OCI-M2 (cell line): ENCODE measurements around the gene RASSF5.

Experiments
- DNase-seq: peaks from one replicate; lab custom pipeline; 2025; ENCODE audit not compliant: unreplicated experiment; lab: John Stamatoyannopoulos, UW

RASSF5 gene

DNA sequence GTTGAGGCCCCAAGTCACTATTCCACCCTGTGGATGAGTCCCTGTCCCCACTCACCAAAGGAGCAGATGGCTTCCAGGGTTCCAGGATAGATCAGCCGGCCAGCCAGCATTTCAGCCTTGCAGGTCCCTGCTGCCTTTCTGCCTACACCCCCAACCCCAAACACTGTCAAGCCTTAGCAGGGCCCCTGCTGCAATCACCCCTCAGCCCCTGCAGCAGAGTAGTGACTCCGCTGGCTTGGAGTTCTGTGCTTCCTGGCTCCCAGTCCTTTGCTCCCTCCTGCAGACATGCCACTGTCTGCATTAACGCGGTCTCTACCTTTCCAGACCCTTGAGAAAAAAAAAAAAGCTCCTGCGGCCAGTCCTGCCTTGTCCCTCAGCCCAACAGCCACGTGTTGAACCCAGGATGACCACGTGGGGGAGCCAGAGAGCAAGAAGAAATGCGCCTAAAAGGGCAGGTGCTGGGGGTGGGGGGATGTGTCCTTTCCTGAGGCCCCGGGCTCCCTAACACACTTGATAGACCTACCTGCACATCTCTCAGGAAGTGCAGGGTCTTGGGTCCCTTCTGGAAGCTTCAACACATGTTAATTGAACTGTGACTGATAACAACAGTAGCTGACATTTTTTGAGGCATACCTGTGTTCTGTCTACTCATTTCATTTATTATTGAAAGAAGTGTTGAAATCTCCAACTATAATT lies 37.4 kb downstream of the RASSF5 start:
- no peak for DNase-seq

DNA sequence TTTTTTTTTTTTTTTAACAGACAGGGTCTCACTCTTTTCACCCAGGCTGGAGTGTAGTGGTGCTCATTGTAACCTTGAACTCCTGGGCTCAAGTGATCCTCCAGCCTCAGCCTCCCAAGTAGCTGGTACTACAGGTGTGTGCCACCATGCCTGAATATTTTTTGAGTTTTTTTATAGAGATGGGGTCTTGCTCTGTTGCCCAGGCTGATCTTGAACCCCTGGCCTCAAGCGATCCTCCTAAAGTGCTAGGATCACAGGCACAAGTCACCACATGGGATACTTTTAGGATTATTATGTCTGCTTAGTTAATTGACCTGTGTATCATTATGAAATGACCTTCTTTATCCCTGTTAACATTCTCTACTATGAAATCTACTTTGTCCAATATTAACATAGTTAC lies 38.0 kb downstream of the RASSF5 start:
- DNase-seq: no peak

DNA sequence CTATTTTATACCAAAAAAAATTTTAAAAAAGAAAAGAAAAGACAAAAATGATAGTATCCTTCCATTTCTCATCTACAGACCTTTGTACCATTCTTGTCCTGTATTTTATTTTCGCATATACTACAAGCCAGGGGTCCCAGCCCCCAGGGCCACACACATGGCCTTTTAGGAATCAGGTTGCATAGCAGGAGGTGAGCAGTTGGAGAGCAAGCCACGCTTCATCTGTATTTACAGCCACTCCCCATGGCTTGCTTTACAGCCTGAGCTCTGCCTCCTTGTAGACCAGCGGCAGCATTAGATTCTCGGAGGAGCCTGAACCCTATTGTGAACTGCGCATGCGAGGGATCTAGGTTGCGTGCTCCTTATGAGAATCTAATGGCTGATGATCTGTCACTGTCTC lies 39.8 kb downstream of the RASSF5 start:
- DNase-seq: no peak

DNA sequence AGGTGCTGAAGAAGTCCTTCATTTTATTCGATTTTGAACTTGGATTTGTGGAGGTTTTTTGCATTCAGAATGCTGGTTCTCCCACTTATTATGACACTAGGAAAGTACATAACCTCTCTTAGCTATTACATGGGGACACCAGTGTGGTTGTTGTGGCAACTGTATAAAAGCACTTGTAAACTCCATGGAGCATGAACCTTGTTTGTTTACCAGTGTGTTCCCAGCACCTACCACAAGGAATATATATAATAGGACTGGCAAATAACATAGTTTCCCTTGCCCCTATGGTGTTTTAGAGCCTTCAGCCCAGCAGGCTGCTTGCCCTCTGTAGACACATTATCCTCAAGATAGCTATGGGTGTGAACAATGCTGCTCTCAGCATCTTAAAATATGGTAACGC lies 43.1 kb downstream of the RASSF5 start:
- DNase-seq: no peak

DNA sequence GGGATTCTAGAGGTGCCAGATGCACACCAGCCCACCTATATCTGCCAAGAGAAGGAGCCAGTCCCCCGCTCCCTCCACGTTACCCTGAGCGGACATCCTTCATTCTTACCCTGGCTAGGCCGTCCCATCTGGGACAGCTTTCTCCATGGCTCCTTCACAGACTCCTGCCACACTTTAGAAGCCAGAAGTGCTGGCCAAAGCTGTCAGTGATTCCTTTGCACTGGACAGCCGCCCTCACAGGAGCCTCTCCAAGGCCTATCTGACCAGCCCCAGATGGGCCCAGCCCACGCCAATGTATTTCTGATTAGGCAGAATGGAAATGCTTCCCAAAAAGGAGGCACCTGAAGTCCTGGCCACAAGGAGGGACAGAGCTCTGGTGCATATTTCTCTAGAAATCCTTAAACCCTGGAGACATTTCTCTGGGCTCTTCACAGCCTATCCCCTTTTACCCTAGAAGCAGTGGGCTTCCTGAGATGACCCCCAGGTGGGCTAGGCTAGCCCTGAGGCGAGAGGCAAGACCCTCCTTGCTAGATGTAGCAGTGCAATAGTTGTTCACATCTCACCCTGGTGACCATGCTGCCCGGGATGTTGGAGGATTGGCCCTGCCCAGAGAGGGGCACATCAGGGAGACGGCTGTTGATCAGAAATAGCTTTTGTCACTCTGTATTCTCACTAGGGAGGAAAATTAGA lies 44.1 kb downstream of the RASSF5 start:
- no peak for DNase-seq

DNA sequence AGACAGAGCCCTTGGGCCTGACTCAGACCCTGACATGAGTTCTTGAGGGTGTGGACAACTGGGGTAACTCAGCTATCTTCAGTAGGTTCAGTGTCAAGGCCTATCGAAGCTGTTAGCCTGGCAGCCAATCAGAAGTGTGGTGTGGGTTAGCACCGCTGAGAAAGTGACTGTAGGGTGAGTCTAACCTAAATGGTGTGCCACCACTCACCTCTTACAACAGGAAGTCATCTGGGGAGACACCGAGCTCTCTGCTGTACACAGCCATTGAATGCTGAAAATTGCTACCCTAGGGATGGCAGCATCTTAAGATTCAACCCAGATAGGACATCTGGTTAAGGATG lies 44.6 kb downstream of the RASSF5 start:
- DNase-seq: no peak

DNA sequence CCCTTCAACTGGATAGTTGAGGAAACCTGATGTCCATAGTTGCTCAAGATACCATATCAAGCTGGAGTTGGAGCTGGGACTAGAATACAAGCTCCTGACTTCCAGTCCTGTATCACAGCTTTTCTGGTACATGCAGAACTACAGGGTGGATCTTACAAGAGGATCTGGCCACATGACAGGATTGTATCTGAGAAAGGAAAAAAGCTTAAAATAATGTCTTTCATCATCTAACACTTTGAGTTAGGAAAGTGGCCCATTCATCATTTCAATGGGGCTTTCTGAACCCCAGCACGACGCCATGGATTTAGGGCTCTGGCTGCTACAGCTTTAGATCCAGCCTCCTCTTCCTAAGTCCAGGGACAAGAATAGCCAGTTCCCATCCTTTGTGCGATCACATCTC lies 46.9 kb downstream of the RASSF5 start:
- no peak for DNase-seq

DNA sequence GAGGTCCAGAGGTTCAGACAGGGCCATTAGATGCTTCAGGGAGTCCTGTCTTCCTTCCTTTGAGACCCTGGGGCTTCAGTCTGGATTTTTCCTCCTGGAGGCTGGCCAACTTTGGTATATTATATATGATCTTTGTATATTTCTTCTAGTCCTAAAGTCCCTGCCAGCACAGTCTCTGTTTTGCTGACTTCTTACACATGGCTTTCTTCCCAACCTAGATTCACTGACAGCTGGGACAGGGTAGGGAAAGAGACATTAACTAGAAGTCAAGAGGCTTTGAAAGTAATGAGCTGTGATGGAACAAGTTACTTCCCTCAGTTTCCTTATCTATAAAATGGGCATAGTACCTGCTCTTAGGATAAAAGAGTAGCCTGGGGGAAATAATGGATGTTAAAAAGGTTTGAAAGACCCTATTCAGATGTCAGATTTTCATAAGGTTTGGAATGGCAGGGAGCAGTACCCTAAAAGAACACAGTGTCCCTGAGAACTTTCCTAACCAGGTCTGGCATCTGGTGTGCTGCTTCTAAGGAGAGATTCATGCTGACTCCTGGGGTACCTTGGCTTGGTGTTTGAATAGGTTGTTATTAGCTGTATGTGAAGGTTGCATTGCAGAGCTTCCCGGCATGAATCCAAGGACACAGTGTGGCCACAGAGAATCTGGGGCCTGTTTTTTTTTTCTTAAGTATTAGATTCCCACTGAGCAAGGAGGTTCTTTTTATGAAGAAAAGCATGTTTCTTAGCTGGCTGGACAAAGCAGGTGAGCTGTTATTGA lies 47.6 kb downstream of the RASSF5 start:
- DNase-seq: no peak

DNA sequence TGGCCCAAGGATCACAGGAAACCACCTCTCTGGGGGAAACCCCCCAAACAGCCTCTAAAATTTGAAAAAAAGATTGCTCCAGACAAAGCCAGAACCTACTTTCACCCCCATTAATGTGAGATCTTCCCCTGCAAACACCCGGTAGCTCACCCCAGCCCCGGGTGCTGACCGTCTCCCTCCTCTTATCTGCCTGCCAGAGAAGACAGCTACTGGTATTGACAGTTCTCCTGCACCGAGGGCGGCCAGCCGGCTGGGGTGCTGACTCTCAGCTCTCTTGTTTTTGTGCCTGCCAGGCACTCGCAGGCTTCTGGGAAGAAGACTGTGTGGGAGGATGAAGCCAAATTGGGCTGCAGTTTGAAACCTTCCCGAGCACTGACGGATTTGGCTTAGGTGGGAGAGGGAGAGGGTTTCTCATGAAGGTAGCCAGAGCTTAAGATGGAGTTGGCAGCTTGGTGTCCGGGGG lies 48.2 kb downstream of the RASSF5 start:
- no peak for DNase-seq

DNA sequence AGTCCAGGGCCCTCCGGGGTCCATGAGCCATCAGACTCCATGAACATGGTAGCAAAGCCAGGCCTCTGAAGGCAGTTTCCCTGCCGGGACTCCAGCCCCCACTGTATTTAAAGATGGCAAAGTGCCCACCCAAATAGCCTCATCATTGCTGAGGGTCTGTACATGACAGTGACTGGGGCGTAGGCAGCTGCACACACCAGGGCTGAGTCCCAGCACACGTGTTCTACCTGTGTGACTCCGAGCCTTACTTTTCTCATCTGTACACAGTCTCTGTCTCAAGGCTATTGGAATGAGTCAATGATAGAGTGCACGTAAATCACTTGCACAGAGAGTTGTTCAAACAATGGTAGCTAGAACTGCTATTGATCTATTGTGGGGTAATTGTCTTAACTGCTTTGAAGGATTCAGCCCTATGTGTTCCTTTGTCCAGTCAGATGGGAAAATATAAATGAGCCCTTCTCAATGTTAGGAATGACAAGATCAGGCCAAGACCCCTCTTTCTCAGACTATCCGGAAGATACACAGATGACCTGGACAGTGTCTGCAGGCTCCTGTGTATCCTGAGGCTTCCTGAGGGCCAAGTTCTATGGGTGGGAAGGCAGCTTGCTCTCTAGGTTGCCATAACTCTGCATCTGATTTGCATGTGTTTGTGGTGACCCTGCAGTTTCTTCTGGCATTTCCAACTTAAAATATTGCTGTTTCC lies 48.9 kb downstream of the RASSF5 start:
- DNase-seq: no peak

DNA sequence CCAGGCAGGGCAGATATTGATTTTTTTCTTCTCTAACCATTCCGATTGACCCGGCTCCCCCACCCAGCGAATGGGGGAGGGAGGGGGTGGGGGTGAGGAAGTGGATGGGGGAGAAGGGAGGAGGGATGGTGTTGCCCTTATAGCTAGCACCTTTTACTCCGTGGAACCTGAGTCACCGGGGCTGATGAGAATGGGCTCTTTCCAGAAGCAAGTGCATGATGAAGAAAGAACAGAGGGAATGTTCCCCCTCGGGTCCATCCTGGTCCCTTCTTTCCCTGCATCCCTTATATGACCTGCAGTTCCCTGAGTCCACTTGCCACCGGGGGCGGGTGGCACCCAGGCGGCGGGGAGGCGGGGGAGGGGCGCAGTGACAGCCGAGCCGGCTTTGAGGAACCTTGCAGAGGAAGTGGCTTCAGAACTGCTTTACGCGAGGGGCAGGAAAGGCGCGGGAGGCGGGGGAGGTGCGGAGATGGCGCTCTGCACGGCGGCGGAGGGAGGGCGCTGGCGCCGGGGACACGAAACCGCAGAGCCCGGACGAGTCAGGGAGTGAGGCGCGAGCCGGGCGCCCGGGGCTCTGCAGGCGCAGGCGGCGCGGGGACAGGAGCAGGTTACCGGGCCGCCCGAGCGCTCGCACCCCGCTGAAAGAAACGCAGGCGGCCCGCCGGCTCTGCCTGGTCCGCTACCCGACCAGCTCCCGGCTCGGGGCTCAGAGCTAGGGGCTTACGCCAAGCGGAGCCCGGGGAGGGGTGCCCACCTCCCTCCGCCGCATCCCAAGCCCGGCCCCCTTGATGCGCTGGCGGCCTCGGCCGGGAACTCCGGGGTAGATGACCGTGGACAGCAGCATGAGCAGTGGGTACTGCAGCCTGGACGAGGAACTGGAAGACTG lies 49.7 kb downstream of the RASSF5 start:
- DNase-seq: no peak

DNA sequence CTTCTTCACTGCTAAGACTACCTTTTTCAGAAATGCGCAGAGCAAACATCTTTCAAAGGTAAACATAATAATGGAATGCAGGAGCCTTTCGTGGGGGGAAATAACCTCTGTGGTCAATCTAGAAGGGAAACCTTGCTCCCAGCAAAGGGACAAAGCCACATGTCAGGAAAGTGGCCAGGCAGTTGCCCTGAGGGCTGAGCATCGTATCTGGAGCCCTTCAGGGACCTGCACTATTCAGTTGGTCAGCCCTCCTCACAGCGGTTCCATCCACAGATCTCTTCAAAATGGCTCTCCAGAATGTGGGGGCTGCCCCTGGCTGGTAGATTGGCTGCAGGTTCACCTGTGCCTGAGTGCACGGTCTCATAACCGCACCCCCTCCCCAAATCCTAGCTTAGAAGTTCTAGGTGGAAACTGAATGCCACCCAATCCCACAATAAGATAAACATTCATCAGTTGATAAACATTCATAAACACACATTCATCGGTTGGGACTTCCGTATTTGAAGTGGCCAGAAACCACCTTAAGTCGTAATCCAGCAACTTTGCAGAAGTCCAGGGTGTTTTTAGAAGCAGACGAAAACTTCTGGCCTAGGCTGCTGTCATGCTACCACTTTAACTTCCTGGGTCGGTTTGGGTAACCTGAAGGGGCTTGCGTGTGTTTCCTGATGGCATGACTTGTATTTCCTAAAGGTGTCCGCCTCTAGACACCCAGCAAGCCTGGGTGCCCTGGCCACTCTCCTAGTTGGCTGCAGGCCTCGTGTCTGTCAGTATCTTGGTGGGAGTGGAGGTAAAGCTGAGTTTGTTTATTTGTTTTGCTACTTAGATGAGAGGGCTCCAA lies 50.5 kb downstream of the RASSF5 start:
- no peak for DNase-seq

DNA sequence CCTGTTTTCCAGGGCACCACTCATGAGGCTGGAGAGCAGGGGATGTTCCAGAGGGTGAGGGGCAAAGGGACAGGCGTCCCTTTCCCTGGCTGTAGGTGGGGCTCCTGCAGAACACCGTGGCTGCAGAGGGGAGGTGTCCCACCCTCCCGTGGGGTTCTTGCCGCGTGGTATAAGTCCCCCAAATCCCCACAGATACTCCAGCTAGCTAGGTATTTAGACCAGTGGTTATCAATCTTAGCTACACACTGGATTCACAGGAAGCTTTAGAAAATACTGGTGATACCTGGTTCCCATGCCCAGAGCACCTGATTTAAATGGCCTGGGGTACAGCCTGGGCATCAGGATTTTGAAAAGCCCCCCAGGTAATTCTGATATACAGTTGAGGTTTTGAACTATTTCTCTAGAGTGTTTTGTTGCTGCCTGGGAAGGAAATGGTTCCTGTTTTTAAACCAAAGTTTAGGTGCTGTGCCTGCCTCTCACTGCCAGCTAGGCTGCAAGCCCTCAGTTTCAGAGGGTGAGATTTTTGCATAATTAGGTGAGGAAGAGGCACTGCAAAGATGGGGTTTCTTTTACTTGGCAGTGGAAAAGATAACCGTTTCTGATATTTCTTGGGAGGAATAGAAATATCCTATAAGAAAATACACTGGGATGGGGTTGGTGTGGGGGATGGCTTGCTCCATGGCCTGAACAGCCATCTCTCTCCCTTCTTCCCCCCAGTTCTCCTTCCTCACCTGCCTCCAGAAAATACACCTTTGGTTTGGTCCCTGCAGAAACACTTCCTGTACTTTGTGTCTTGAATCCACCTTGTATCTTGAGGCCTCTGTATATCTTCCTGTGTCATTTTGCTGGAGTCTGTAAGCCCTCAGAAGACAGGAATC lies 51.7 kb downstream of the RASSF5 start:
- no peak for DNase-seq

DNA sequence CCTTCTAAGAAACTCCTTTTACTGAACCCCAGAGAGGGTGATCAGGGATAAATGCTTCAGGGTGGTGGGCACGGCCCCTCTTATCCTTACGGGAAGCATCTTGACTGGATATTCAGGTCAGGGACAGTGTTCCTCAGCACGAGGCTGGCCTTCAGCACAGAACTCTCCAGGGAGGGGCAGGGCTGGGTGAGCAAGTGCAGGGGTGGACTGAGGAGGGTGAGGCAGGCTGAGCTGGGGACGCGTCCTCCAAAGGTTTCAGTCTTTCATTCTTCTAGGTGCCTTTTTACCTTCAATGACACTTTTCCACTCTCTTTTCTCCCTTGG lies 52.3 kb downstream of the RASSF5 start:
- DNase-seq: no peak

DNA sequence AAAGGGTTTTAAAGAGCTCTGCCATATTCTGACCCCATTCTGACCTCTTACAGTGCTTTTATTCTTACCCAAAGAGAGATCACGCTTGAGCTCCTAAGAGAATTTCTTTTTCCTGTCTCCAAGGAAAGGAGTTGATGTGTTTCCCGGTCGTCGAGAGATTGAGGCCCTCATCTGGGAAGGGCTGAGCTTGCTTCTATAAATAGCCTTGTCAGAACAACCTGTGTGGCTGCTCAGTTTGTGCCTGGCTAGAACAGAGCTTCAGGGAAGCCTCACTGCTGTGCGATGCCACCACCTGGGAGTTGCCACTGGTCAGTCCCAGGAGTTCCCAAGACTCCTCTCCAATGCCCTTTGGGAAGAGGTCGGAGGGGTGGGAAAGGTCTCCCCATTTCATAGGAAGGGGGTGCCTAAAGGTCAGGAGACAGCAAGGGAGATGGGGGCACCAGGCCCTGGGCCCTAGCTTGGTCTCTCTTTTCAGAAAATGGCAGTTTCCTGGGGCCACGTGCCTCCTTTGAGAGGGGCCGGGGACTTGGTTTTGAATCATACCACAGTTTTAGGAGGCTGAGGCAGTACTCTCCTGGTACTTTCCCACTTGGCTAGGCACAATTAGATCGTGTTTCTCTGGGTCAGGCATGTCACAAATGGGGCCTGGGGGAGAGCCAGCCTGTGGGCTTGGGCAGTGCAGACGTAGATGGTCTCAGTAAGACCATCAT lies 52.8 kb downstream of the RASSF5 start:
- DNase-seq: no peak

DNA sequence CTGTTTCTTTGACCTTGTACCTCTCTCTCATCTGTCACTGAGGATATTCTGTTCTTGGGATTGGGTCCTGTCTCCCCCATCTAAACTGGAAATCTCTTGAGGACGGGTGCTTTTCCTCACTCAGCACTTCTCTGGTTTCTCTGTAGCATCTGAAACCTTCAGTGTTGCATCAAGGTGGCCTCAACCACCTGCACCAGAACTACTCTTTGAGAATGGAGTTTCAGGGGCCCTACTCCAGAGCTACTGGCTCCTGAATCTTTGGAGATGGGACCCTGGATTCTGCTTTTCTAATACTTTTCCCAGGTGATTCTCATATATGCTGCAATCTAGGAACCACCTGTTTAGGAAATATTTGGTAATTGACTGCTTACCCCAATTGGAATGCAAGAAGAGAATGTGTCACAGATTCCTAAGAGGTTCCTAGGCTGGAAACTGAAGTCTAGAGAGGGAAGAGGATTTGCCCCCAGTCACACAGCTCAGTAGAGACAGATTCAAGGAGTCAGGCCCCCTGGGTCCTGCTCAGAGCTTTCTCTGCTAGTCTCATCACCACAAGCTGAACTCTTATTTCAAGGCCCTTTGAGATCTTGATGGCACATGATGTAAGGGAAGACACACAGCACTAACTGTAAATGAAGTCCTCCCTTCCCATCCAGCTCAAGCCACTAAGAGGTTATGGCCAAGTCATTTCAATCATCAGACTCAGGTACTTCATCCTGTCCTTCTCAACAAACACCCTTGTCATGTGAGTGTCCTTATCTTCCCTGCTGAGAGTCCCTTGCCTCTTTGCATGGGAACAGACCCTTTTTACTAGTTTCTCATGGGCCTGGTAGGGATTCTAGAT lies 56.3 kb downstream of the RASSF5 start:
- DNase-seq: no peak

DNA sequence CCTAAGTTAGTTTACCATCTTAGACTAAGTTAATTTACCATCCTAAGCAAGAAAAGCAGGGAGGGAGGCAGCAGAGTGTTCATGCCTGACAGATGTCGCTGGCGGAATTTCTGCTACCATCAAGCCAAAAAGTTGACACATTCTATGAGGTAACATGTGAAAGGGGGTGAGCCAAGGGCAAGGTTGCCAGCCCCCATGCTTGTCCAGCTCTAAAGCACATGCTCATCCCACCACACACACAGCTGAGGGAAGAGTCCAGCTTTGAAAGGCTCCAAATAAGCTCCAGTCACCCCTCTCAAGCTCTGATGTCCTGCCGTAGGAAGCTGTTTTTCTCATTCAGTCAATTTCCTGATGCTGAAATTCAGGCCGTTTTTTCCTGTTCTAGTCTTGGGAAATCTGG lies 58.7 kb downstream of the RASSF5 start:
- no peak for DNase-seq
